Hepatocyte (in vitro differentiated cells): Measurements from ENCODE around the gene ZNF80.

Source experiments
- CTCF ChIP-seq: fragments of 200-600 bp; sonication (generic); IDR thresholded peaks from 2 replicates; pipeline ENCODE4 v1.5.1; 2016; ENCODE audit warnings: antibody characterized with exemption, mild to moderate bottlenecking; ENCODE audit not compliant: poor library complexity
- EZH2 ChIP-seq: fragments of 200-600 bp; sonication (generic); IDR thresholded peaks from 2 replicates; pipeline ENCODE4 v1.6.1; 2016; ENCODE audit warnings: antibody characterized with exemption, mild to moderate bottlenecking, borderline replicate concordance

- no peak for TF ChIP-seq CTCF
- TF ChIP-seq EZH2 = no peak
Observed at GRCh38 chr3:114207768-114208167, 29.6 kb downstream of the ZNF80 start.
